Activated naive CD8-positive, alpha-beta T cell treated with anti-CD3 and anti-CD28 coated beads for 36 hours (primary cell): ENCODE data around the gene NKG7. TPM values are rescaled to one million over a fixed set of nuclear protein-coding genes. Genes with fewer than 3 reads are reported as not detected.
A peak's percentile ranks its signal among the peaks of the same experiment; 100 is the strongest.
"Not testable (repeated sequence)": the region's sequence is repeated elsewhere in the genome, so short reads cannot be mapped to it uniquely, and the experiment has no call there.

Experiments used
- DNase-seq: peaks from one replicate; pipeline ENCODE4 v3.0.0; 2021
- H3K27ac Mint-ChIP-seq: one replicate; pipeline ENCODE4 v1.8.0; 2022; ENCODE audit warnings: mild to moderate bottlenecking, moderate library complexity, mixed read lengths
- H3K27me3 Mint-ChIP-seq: one replicate; pipeline ENCODE4 v1.8.0; 2022; ENCODE audit warnings: mild to moderate bottlenecking, mixed read lengths
- H3K36me3 Mint-ChIP-seq: one replicate; pipeline ENCODE4 v1.8.0; 2021; ENCODE audit warnings: mild to moderate bottlenecking, mixed read lengths
- H3K4me1 Mint-ChIP-seq: one replicate; pipeline ENCODE4 v1.8.0; 2021; ENCODE audit warnings: mixed read lengths
- H3K4me3 Mint-ChIP-seq: one replicate; pipeline ENCODE4 v1.8.0; 2022; ENCODE audit warnings: mild to moderate bottlenecking, moderate library complexity, mixed read lengths
- H3K9me3 Mint-ChIP-seq: one replicate; pipeline ENCODE4 v1.8.0; 2022; ENCODE audit warnings: mixed read lengths
- total RNA-seq, 2 experiments: library from RNA; stranded (reverse); gene quantifications; one replicate each; pipeline ENCODE4 v1.2.3, GENCODE V29; 2021

Gene NKG7
- total RNA-seq, 2 experiments from 2014 or later = 85.3 to 91.9 TPM

GRCh38 chr19:51398096-51398704 lies 25.7 kb upstream of the NKG7 start:
- H3K27ac Mint-ChIP-seq = no peak overlapping the region
- H3K4me3 Mint-ChIP-seq = no peak overlapping the region
- H3K36me3 Mint-ChIP-seq = peaks cover 22% of the 10 kb centered on the region
- no peak for DNase-seq
- no peaks in the 10 kb centered on the region for H3K27me3 Mint-ChIP-seq
- peaks cover 11% of the 10 kb centered on the region for H3K9me3 Mint-ChIP-seq
- peaks cover 40% of the 10 kb centered on the region for H3K4me1 Mint-ChIP-seq

GRCh38 chr19:51397453-51397852 lies 25.0 kb upstream of the NKG7 start:
- not testable (repeated sequence) for H3K27ac Mint-ChIP-seq, H3K27me3 Mint-ChIP-seq, H3K9me3 Mint-ChIP-seq

GRCh38 chr19:51396175-51396574 lies 23.7 kb upstream of the NKG7 start:
- Mint-ChIP-seq H3K27ac (no peak overlapping the region), H3K9me3 (peaks cover 1% of the 10 kb centered on the region), H3K4me3 (no peak overlapping the region)

More at GRCh38 chr19:51397453-51397852, 25.0 kb upstream of the NKG7 start:
- DNase-seq, H3K4me3 Mint-ChIP-seq: not testable (repeated sequence)
- Mint-ChIP-seq H3K36me3 (peaks cover 18% of the 10 kb centered on the region), H3K4me1 (peaks cover 47% of the 10 kb centered on the region)

GRCh38 chr19:51394050-51394836 lies 21.8 kb upstream of the NKG7 start:
- peak overlapping the region; percentile 92 for H3K27ac Mint-ChIP-seq
- peaks cover 5% of the 10 kb centered on the region for H3K36me3 Mint-ChIP-seq
- peaks cover 48% of the 10 kb centered on the region for H3K4me1 Mint-ChIP-seq
- H3K27me3 Mint-ChIP-seq = peaks cover 6% of the 10 kb centered on the region
- DNase-seq = peak; percentile 97
- peak overlapping the region; percentile 91 for H3K4me3 Mint-ChIP-seq
- peaks cover 1% of the 10 kb centered on the region for H3K9me3 Mint-ChIP-seq

More at GRCh38 chr19:51396175-51396574, 23.7 kb upstream of the NKG7 start:
- Mint-ChIP-seq H3K4me1 (peaks cover 52% of the 10 kb centered on the region), H3K36me3 (peaks cover 11% of the 10 kb centered on the region), H3K27me3 (peaks cover under 1% of the 10 kb centered on the region)
- no peak for DNase-seq

GRCh38 chr19:51392701-51393100 lies 20.2 kb upstream of the NKG7 start:
- peaks cover 1% of the 10 kb centered on the region for H3K9me3 Mint-ChIP-seq
- H3K36me3 Mint-ChIP-seq = peaks cover 5% of the 10 kb centered on the region
- no peak overlapping the region for H3K4me3 Mint-ChIP-seq
- peak overlapping the region; percentile 77 for H3K27ac Mint-ChIP-seq
- H3K4me1 Mint-ChIP-seq = peaks cover 50% of the 10 kb centered on the region
- DNase-seq = no peak
- H3K27me3 Mint-ChIP-seq = peaks cover 6% of the 10 kb centered on the region

- no peak for DNase-seq
- Mint-ChIP-seq H3K27ac (peak overlapping the region; percentile 55), H3K4me3 (no peak overlapping the region), H3K36me3 (peaks cover 5% of the 10 kb centered on the region), H3K4me1 (peaks cover 43% of the 10 kb centered on the region), H3K27me3 (peaks cover 6% of the 10 kb centered on the region), H3K9me3 (peaks cover 1% of the 10 kb centered on the region)
Measured at GRCh38 chr19:51391073-51391611, 18.7 kb upstream of the NKG7 start.

- Mint-ChIP-seq H3K27me3 (peaks cover 6% of the 10 kb centered on the region), H3K36me3 (no peaks in the 10 kb centered on the region), H3K4me1 (peaks cover 27% of the 10 kb centered on the region), H3K27ac (no peak overlapping the region), H3K9me3 (peaks cover 1% of the 10 kb centered on the region), H3K4me3 (no peak overlapping the region)
- no peak for DNase-seq
Measured at GRCh38 chr19:51389143-51389542, 16.7 kb upstream of the NKG7 start.

GRCh38 chr19:51387924-51388389 lies 15.5 kb upstream of the NKG7 start, which contains the start of gene LIM2:
Gene LIM2, minus strand, starts transcription at chr19:51387974. Its CDS starts 531 bp downstream, at chr19:51387443.
- H3K27me3 Mint-ChIP-seq = peaks cover 6% of the 10 kb centered on the region
- peaks cover 19% of the 10 kb centered on the region for H3K4me1 Mint-ChIP-seq
- H3K36me3 Mint-ChIP-seq = no peaks in the 10 kb centered on the region
- DNase-seq = peak; percentile 14
- H3K9me3 Mint-ChIP-seq = peaks cover 1% of the 10 kb centered on the region
- no peak within 1 kb of the TSS for H3K4me3 Mint-ChIP-seq
- no peak within 1 kb of the TSS for H3K27ac Mint-ChIP-seq

GRCh38 chr19:51386882-51387520 lies 14.5 kb upstream of the NKG7 start:
- Mint-ChIP-seq H3K27me3 (peaks cover 6% of the 10 kb centered on the region), H3K4me3 (no peak overlapping the region), H3K27ac (no peak overlapping the region), H3K36me3 (no peaks in the 10 kb centered on the region), H3K9me3 (no peaks in the 10 kb centered on the region), H3K4me1 (peaks cover 13% of the 10 kb centered on the region)
- DNase-seq = no peak

GRCh38 chr19:51382004-51382403 lies 9.6 kb upstream of the NKG7 start:
- Mint-ChIP-seq H3K27me3 (no peaks in the 10 kb centered on the region), H3K36me3 (no peaks in the 10 kb centered on the region), H3K9me3 (peaks cover 12% of the 10 kb centered on the region), H3K4me3 (no peak overlapping the region), H3K4me1 (peaks cover 8% of the 10 kb centered on the region), H3K27ac (no peak overlapping the region)
- DNase-seq = no peak

- no peaks in the 10 kb centered on the region for H3K27me3 Mint-ChIP-seq
- H3K4me3 Mint-ChIP-seq = no peak overlapping the region
Measured at GRCh38 chr19:51380379-51380778, 7.9 kb upstream of the NKG7 start.

GRCh38 chr19:51377422-51377821 lies 5.0 kb upstream of the NKG7 start:
- H3K4me1 Mint-ChIP-seq = peaks cover 47% of the 10 kb centered on the region
- H3K9me3 Mint-ChIP-seq = peaks cover 20% of the 10 kb centered on the region
- no peak overlapping the region for H3K27ac Mint-ChIP-seq
- H3K4me3 Mint-ChIP-seq = no peak overlapping the region
- no peak for DNase-seq
- H3K27me3 Mint-ChIP-seq = no peaks in the 10 kb centered on the region
- peaks cover 11% of the 10 kb centered on the region for H3K36me3 Mint-ChIP-seq

More at GRCh38 chr19:51380379-51380778, 7.9 kb upstream of the NKG7 start:
- Mint-ChIP-seq H3K4me1 (peaks cover 22% of the 10 kb centered on the region), H3K36me3 (peaks cover under 1% of the 10 kb centered on the region), H3K9me3 (peaks cover 12% of the 10 kb centered on the region), H3K27ac (peak overlapping the region; percentile 47)
- no peak for DNase-seq

GRCh38 chr19:51375504-51376221 lies 3.2 kb upstream of the NKG7 start:
- Mint-ChIP-seq H3K4me3 (peak overlapping the region; percentile 58), H3K27me3 (no peaks in the 10 kb centered on the region), H3K36me3 (peaks cover 19% of the 10 kb centered on the region), H3K27ac (peak overlapping the region; percentile 90), H3K4me1 (peaks cover 60% of the 10 kb centered on the region), H3K9me3 (peaks cover 15% of the 10 kb centered on the region)
- DNase-seq = peak; percentile 70

GRCh38 chr19:51372021-51372648 lies 319 bp downstream of the NKG7 start:
- peaks cover 69% of the 10 kb centered on the region for H3K4me1 Mint-ChIP-seq
- H3K4me3 Mint-ChIP-seq = peak overlapping the region; percentile 80
- peaks cover 25% of the 10 kb centered on the region for H3K36me3 Mint-ChIP-seq
- no peaks in the 10 kb centered on the region for H3K27me3 Mint-ChIP-seq
- peaks cover 9% of the 10 kb centered on the region for H3K9me3 Mint-ChIP-seq
- H3K27ac Mint-ChIP-seq = peak overlapping the region; percentile 99
- no peak for DNase-seq
